HCT116 (cell line): ENCODE results near the gene CCL24.

Experiments used
- ATF3 ChIP-seq: IDR thresholded peaks from 2 replicates; pipeline ENCODE4 v1.6.1; 2012
- CEBPB ChIP-seq: IDR thresholded peaks from 2 replicates; pipeline ENCODE4 v1.6.1; 2012; ENCODE audit warnings: low read depth
- EGR1 ChIP-seq: IDR thresholded peaks from 2 replicates; pipeline ENCODE4 v1.6.1; 2012; ENCODE audit warnings: low read depth
- EZH2 ChIP-seq: fragments of 200-600 bp; sonication (generic); IDR thresholded peaks from 2 replicates; pipeline ENCODE4 v1.6.1; 2017; ENCODE audit warnings: antibody characterized with exemption, mixed run types
- FOSL1 ChIP-seq: IDR thresholded peaks from 2 replicates; pipeline ENCODE4 v1.6.1; 2012; ENCODE audit warnings: low read depth
- MAX ChIP-seq: IDR thresholded peaks from 2 replicates; pipeline ENCODE4 v1.6.1; 2012
- POLR2A ChIP-seq: IDR thresholded peaks from 2 replicates; pipeline ENCODE4 v1.7.0; 2011; ENCODE audit warnings: borderline replicate concordance; ENCODE audit not compliant: insufficient read depth, insufficient read length; ENCODE audit errors: extremely low read depth
- POLR2AphosphoS5 ChIP-seq: IDR thresholded peaks from 2 replicates; pipeline ENCODE4 v1.6.1; 2011; ENCODE audit warnings: mild to moderate bottlenecking, low read depth, low read length, moderate library complexity
- RAD21 ChIP-seq: IDR thresholded peaks from 2 replicates; pipeline ENCODE4 v1.6.1; 2012; ENCODE audit warnings: low read depth, mild to moderate bottlenecking
- YY1 ChIP-seq: IDR thresholded peaks from 2 replicates; pipeline ENCODE4 v1.6.1; 2011; ENCODE audit warnings: low read length, low read depth, moderate library complexity, mild to moderate bottlenecking; ENCODE audit not compliant: insufficient replicate concordance; ENCODE audit errors: extremely low read depth
- ZFX ChIP-seq: fragments of 450-650 bp; IDR thresholded peaks from 2 replicates; pipeline ENCODE4 v1.6.1; 2017
- ZNF274 ChIP-seq: fragments of 200-500 bp; sonication (Bioruptor generic); IDR thresholded peaks from 2 replicates; pipeline ENCODE4 v1.6.1; 2014; ENCODE audit warnings: mild to moderate bottlenecking, low read depth, low read length, inconsistent platforms
- TF ChIP-seq, protein P1 (sequence below), 3 experiments: fragments of 200-600 bp in 1 of 3; sonication (generic) in 1 of 3; IDR thresholded peaks in 2 of 3; conservative IDR thresholded peaks in 1 of 3; 2 replicates each; pipeline ENCODE4 v1.5.1; 2012 to 2017; ENCODE audit warnings: low read depth in 2 of 3, low read length in 2 of 3, antibody characterized with exemption in 1 of 3, borderline replicate concordance in 1 of 3, control low read depth in 1 of 3, mild to moderate bottlenecking in 1 of 3, mixed read lengths in 1 of 3, mixed run types in 1 of 3, moderate library complexity in 1 of 3; ENCODE audit not compliant: insufficient read depth in 1 of 3
- TF ChIP-seq, protein P2 (sequence below): IDR thresholded peaks from 2 replicates; pipeline ENCODE4 v1.6.1; 2012; ENCODE audit warnings: low read depth

- TF ChIP-seq, protein P1, sequence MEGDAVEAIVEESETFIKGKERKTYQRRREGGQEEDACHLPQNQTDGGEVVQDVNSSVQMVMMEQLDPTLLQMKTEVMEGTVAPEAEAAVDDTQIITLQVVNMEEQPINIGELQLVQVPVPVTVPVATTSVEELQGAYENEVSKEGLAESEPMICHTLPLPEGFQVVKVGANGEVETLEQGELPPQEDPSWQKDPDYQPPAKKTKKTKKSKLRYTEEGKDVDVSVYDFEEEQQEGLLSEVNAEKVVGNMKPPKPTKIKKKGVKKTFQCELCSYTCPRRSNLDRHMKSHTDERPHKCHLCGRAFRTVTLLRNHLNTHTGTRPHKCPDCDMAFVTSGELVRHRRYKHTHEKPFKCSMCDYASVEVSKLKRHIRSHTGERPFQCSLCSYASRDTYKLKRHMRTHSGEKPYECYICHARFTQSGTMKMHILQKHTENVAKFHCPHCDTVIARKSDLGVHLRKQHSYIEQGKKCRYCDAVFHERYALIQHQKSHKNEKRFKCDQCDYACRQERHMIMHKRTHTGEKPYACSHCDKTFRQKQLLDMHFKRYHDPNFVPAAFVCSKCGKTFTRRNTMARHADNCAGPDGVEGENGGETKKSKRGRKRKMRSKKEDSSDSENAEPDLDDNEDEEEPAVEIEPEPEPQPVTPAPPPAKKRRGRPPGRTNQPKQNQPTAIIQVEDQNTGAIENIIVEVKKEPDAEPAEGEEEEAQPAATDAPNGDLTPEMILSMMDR (IDR thresholded peaks at IDR 0.05 in 2 of 3, conservative IDR thresholded peaks at IDR 0.05 in 1 of 3; ENCODE audit: borderline replicate concordance in 1 of 3, insufficient read depth in 1 of 3, low read depth in 2 of 3, low read length in 2 of 3) = no peak
- TF ChIP-seq, protein P2, sequence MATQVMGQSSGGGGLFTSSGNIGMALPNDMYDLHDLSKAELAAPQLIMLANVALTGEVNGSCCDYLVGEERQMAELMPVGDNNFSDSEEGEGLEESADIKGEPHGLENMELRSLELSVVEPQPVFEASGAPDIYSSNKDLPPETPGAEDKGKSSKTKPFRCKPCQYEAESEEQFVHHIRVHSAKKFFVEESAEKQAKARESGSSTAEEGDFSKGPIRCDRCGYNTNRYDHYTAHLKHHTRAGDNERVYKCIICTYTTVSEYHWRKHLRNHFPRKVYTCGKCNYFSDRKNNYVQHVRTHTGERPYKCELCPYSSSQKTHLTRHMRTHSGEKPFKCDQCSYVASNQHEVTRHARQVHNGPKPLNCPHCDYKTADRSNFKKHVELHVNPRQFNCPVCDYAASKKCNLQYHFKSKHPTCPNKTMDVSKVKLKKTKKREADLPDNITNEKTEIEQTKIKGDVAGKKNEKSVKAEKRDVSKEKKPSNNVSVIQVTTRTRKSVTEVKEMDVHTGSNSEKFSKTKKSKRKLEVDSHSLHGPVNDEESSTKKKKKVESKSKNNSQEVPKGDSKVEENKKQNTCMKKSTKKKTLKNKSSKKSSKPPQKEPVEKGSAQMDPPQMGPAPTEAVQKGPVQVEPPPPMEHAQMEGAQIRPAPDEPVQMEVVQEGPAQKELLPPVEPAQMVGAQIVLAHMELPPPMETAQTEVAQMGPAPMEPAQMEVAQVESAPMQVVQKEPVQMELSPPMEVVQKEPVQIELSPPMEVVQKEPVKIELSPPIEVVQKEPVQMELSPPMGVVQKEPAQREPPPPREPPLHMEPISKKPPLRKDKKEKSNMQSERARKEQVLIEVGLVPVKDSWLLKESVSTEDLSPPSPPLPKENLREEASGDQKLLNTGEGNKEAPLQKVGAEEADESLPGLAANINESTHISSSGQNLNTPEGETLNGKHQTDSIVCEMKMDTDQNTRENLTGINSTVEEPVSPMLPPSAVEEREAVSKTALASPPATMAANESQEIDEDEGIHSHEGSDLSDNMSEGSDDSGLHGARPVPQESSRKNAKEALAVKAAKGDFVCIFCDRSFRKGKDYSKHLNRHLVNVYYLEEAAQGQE = no peak
- TF ChIP-seq MAX (no peak), ZNF274 (no peak), YY1 (no peak), POLR2AphosphoS5 (no peak), ATF3 (no peak), POLR2A (no peak), EZH2 (no peak), ZFX (no peak), EGR1 (no peak), RAD21 (no peak), FOSL1 (no peak), CEBPB (no peak)
Observed at GRCh38 chr7:75815418-75816064, 1.9 kb upstream of the CCL24 start.
